ENCODE measurements around the gene DNAH1.

DNA sequence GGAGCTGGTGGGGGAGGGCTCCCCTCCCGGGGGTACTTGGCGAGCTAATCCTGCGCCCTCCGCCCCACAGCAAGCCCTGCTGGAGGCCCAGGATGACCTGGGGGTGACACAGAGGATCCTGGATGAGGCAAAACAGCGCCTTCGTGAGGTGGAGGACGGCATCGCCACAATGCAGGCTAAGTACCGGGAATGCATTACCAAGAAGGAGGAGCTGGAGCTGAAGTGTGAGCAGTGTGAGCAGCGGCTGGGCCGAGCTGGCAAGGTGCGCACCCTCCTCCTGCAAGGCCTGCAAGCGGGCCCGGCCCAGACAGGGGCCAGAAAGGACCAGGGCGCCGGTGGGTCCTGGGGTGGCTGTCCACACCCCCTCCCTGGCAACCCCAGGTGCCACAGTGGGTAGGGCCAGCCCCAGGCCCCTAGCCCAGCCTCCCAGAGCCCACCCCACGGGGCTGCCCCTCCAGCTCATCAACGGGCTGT, 72.3 kb downstream of the DNAH1 start:
- TF ChIP-seq POLR2A (IDR thresholded peaks at IDR 0.05; ENCODE audit: low read length) (no peak), GATA1 (IDR thresholded peaks at IDR 0.05; ENCODE audit: low read depth, low read length) (no peak)
